Neural cell (in vitro differentiated cells): ENCODE measurements around the gene CSDE1. TPM values are rescaled to one million over a fixed set of nuclear protein-coding genes. Genes with fewer than 3 reads are reported as not detected.

Experiments
- H2AFZ ChIP-seq: fragments of 200-600, 300-800 bp; sonication (generic), shearing (Covaris generic); 2 replicates; pipeline ENCODE4 v1.6.0; 2014; ENCODE audit warnings: low read depth, mild to moderate bottlenecking, antibody characterized with exemption, low read length, moderate library complexity
- H3F3A ChIP-seq: fragments of 200-600 bp; shearing (Covaris generic); 2 replicates; pipeline ENCODE4 v1.6.1; 2016; ENCODE audit warnings: mild to moderate bottlenecking, moderate library complexity, mixed read lengths, antibody characterized with exemption, low read length; ENCODE audit not compliant: insufficient read depth, poor library complexity, severe bottlenecking
- H3K27ac ChIP-seq: fragments of 200-600, 300-800 bp; sonication (generic), shearing (Covaris generic); 2 replicates; pipeline ENCODE4 v1.5.1; 2014; ENCODE audit warnings: mild to moderate bottlenecking, low read length, moderate library complexity
- H3K27me3 ChIP-seq: fragments of 300-800, 200-600 bp; sonication (generic), shearing (Covaris generic); 2 replicates; pipeline ENCODE4 v1.6.0; 2014; ENCODE audit warnings: mild to moderate bottlenecking, low read depth, low read length, moderate library complexity; ENCODE audit not compliant: insufficient read depth
- H3K36me3 ChIP-seq: fragments of 300-800, 200-600 bp; sonication (generic), shearing (Covaris generic); 2 replicates; pipeline ENCODE4 v1.5.1; 2014; ENCODE audit warnings: mild to moderate bottlenecking, antibody characterized with exemption, low read length, moderate library complexity; ENCODE audit not compliant: insufficient read depth
- H3K4me2 ChIP-seq: fragments of 300-800, 200-600 bp; sonication (generic), shearing (Covaris generic); 2 replicates; pipeline ENCODE4 v1.6.0; 2014; ENCODE audit warnings: mild to moderate bottlenecking, low read length
- H3K4me3 ChIP-seq: fragments of 300-800, 200-600 bp; sonication (generic), shearing (Covaris generic); 2 replicates; pipeline ENCODE4 v1.5.1; 2014; ENCODE audit warnings: mild to moderate bottlenecking, low read length, moderate library complexity
- H3K79me2 ChIP-seq: fragments of 200-600 bp; shearing (Covaris generic); replicated peaks from 2 replicates; pipeline ENCODE4 v1.6.0; 2014; ENCODE audit warnings: mild to moderate bottlenecking, low read length, moderate library complexity; ENCODE audit not compliant: insufficient read depth
- H3K9ac ChIP-seq: fragments of 300-800, 200-600 bp; sonication (generic), shearing (Covaris generic); 2 replicates; pipeline ENCODE4 v1.6.1; 2016; ENCODE audit warnings: mild to moderate bottlenecking, low read length, mixed read lengths
- H3K9me2 ChIP-seq: fragments of 200-600 bp; shearing (Covaris generic); 2 replicates; pipeline ENCODE4 v1.6.1; 2016; ENCODE audit warnings: mild to moderate bottlenecking, low read length, mixed read lengths; ENCODE audit not compliant: insufficient read depth
- H3K9me3 ChIP-seq: fragments of 200-600, 300-800 bp; sonication (generic), shearing (Covaris generic); 2 replicates; pipeline ENCODE4 v1.6.1; 2016; ENCODE audit warnings: mild to moderate bottlenecking, mixed run types, low read length, moderate library complexity, mixed read lengths
- H4K20me1 ChIP-seq: fragments of 200-600 bp; shearing (Covaris generic); 2 replicates; pipeline ENCODE4 v1.6.1; 2016; ENCODE audit warnings: mild to moderate bottlenecking, mixed run types; ENCODE audit not compliant: insufficient read depth
- EP300 ChIP-seq: fragments of 450-650 bp; conservative IDR thresholded peaks from 2 replicates; pipeline ENCODE4 v1.6.1; 2014; ENCODE audit warnings: antibody characterized with exemption, mild to moderate bottlenecking, moderate library complexity; ENCODE audit not compliant: poor library complexity, severe bottlenecking
- EZH2 ChIP-seq: fragments of 200-600, 300-800 bp; shearing (Covaris generic), sonication (generic); IDR thresholded peaks from 2 replicates; pipeline ENCODE4 v1.6.1; 2014; ENCODE audit warnings: antibody characterized with exemption, low read length, borderline replicate concordance, mild to moderate bottlenecking; ENCODE audit not compliant: insufficient read depth, poor library complexity, severe bottlenecking
- MXI1 ChIP-seq: fragments of 450-650 bp; conservative IDR thresholded peaks from 2 replicates; pipeline ENCODE4 v1.6.1; 2014; ENCODE audit warnings: antibody characterized with exemption, mild to moderate bottlenecking; ENCODE audit not compliant: poor library complexity, severe bottlenecking
- POLR2AphosphoS5 ChIP-seq: IDR thresholded peaks from 2 replicates; pipeline ENCODE4 v1.6.1; 2012
- RAD21 ChIP-seq: fragments of 450-650 bp; conservative IDR thresholded peaks from 2 replicates; pipeline ENCODE4 v1.6.1; 2014; ENCODE audit warnings: antibody characterized with exemption, mild to moderate bottlenecking, moderate library complexity
- SMC3 ChIP-seq: fragments of 450-650 bp; conservative IDR thresholded peaks from 2 replicates; pipeline ENCODE4 v1.6.1; 2014; ENCODE audit warnings: antibody characterized with exemption, mild to moderate bottlenecking, moderate library complexity; ENCODE audit not compliant: poor library complexity
- TAF1 ChIP-seq: IDR thresholded peaks from 2 replicates; pipeline ENCODE4 v1.6.1; 2012; ENCODE audit warnings: low read depth
- polyA plus RNA-seq: library from polyadenylated mRNA; depleted of rRNA; stranded (reverse); fragments of >200 nt; gene quantifications from 2 replicates; pipeline ENCODE4 v1.2.3, GENCODE V29; 2014
- TF ChIP-seq, protein P1 (sequence below): fragments of 450-650 bp; IDR thresholded peaks from 2 replicates; pipeline ENCODE4 v1.5.1; 2014; ENCODE audit warnings: antibody characterized with exemption, mild to moderate bottlenecking, moderate library complexity; ENCODE audit not compliant: poor library complexity, severe bottlenecking
- TF ChIP-seq, protein P2 (sequence below): IDR thresholded peaks from 2 replicates; pipeline ENCODE4 v1.6.1; 2012; ENCODE audit warnings: borderline replicate concordance

Gene CSDE1
- polyA plus RNA-seq, 1 donor from 2014 or later, result 424 TPM

DNA sequence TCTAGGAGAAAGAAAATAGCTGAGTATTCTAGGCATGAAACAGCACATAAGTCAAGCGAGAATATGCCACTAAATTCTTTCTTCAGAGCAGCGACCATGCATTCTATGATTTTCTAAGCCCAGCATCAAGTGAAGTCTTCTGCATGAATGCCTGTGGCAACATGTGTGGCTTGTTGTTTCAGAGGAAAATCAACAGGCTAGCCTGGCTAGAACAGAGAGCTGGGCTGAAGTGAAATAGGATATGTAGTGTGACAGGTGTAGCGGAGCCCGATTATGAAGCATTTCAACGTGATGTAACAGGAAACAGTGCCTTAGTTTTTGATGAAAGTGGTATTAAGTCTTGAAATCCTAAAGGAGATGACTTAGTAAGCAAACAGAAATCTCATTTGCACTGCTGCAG is 7.0 kb downstream of the CSDE1 start:
- Histone ChIP-seq H3K9me3 (no peaks in the 10 kb centered on the region), H3K9me2 (no peaks in the 10 kb centered on the region), H3K9ac (no peak overlapping the region), H3F3A (peaks cover 6% of the 10 kb centered on the region), H3K79me2 (peaks cover 99% of the 10 kb centered on the region), H3K4me2 (no peak overlapping the region), H3K27ac (no peak overlapping the region), H3K27me3 (no peaks in the 10 kb centered on the region), H2AFZ (no peak overlapping the region), H3K4me3 (no peak overlapping the region), H4K20me1 (peaks cover 33% of the 10 kb centered on the region), H3K36me3 (no peaks in the 10 kb centered on the region)
- TF ChIP-seq RAD21 (no peak), MXI1 (no peak), EP300 (no peak), EZH2 (no peak), SMC3 (no peak), TAF1 (no peak), POLR2AphosphoS5 (no peak)
- TF ChIP-seq, protein P1, sequence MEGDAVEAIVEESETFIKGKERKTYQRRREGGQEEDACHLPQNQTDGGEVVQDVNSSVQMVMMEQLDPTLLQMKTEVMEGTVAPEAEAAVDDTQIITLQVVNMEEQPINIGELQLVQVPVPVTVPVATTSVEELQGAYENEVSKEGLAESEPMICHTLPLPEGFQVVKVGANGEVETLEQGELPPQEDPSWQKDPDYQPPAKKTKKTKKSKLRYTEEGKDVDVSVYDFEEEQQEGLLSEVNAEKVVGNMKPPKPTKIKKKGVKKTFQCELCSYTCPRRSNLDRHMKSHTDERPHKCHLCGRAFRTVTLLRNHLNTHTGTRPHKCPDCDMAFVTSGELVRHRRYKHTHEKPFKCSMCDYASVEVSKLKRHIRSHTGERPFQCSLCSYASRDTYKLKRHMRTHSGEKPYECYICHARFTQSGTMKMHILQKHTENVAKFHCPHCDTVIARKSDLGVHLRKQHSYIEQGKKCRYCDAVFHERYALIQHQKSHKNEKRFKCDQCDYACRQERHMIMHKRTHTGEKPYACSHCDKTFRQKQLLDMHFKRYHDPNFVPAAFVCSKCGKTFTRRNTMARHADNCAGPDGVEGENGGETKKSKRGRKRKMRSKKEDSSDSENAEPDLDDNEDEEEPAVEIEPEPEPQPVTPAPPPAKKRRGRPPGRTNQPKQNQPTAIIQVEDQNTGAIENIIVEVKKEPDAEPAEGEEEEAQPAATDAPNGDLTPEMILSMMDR, result no peak
- TF ChIP-seq, protein P2, sequence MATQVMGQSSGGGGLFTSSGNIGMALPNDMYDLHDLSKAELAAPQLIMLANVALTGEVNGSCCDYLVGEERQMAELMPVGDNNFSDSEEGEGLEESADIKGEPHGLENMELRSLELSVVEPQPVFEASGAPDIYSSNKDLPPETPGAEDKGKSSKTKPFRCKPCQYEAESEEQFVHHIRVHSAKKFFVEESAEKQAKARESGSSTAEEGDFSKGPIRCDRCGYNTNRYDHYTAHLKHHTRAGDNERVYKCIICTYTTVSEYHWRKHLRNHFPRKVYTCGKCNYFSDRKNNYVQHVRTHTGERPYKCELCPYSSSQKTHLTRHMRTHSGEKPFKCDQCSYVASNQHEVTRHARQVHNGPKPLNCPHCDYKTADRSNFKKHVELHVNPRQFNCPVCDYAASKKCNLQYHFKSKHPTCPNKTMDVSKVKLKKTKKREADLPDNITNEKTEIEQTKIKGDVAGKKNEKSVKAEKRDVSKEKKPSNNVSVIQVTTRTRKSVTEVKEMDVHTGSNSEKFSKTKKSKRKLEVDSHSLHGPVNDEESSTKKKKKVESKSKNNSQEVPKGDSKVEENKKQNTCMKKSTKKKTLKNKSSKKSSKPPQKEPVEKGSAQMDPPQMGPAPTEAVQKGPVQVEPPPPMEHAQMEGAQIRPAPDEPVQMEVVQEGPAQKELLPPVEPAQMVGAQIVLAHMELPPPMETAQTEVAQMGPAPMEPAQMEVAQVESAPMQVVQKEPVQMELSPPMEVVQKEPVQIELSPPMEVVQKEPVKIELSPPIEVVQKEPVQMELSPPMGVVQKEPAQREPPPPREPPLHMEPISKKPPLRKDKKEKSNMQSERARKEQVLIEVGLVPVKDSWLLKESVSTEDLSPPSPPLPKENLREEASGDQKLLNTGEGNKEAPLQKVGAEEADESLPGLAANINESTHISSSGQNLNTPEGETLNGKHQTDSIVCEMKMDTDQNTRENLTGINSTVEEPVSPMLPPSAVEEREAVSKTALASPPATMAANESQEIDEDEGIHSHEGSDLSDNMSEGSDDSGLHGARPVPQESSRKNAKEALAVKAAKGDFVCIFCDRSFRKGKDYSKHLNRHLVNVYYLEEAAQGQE, result no peak

DNA sequence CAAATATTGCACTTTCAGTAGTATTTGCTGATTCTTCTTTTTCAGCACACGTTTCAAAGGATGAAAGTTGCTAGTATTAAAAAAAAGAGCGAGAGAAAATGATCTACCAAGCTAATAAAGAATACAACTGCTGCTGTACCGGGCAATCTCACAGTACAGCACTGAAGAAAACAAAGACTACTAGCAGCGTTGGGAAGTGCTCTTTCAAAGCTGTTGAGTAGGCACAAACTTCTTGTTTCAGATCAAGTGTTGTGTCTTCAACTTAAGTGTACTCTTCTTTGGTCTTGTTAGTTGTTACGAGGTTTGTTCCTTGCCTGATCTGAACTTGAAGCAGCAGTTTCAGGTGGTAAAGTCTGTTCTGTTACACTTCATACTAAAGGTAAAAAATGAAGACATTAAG is 7.9 kb downstream of the CSDE1 start:
- no peak overlapping the region for H3K27ac ChIP-seq
- peaks cover 99% of the 10 kb centered on the region for H3K79me2 ChIP-seq
- H3K4me2 ChIP-seq, result no peak overlapping the region
- H3K27me3 ChIP-seq, result no peaks in the 10 kb centered on the region
- H3K9me3 ChIP-seq, result no peaks in the 10 kb centered on the region
- H3K9me2 ChIP-seq, result no peaks in the 10 kb centered on the region
- no peak overlapping the region for H3K9ac ChIP-seq
- no peak overlapping the region for H3K4me3 ChIP-seq
- peaks cover 6% of the 10 kb centered on the region for H3F3A ChIP-seq
- TF ChIP-seq, protein P1, result no peak
- TF ChIP-seq EZH2 (no peak), SMC3 (no peak), EP300 (no peak), RAD21 (no peak), TAF1 (no peak), POLR2AphosphoS5 (no peak)
- H3K36me3 ChIP-seq, result no peaks in the 10 kb centered on the region
- peaks cover 36% of the 10 kb centered on the region for H4K20me1 ChIP-seq
- H2AFZ ChIP-seq, result no peak overlapping the region
